Activated naive CD8-positive, alpha-beta T cell treated with anti-CD3 and anti-CD28 coated beads for 36 hours (primary cell): ENCODE measurements around the gene UBE2D2. TPM values are rescaled to one million over a fixed set of nuclear protein-coding genes. Genes with fewer than 3 reads are reported as not detected.
A peak's percentile ranks its signal among the peaks of the same experiment; 100 is the strongest.

Source experiments
- DNase-seq: peaks from one replicate; pipeline ENCODE4 v3.0.0; 2021
- H3K27ac Mint-ChIP-seq: one replicate; pipeline ENCODE4 v1.8.0; 2022; ENCODE audit warnings: mild to moderate bottlenecking, moderate library complexity, mixed read lengths
- H3K27me3 Mint-ChIP-seq: one replicate; pipeline ENCODE4 v1.8.0; 2022; ENCODE audit warnings: mild to moderate bottlenecking, mixed read lengths
- H3K36me3 Mint-ChIP-seq: one replicate; pipeline ENCODE4 v1.8.0; 2021; ENCODE audit warnings: mild to moderate bottlenecking, mixed read lengths
- H3K4me1 Mint-ChIP-seq: one replicate; pipeline ENCODE4 v1.8.0; 2021; ENCODE audit warnings: mixed read lengths
- H3K4me3 Mint-ChIP-seq: one replicate; pipeline ENCODE4 v1.8.0; 2022; ENCODE audit warnings: mild to moderate bottlenecking, moderate library complexity, mixed read lengths
- H3K9me3 Mint-ChIP-seq: one replicate; pipeline ENCODE4 v1.8.0; 2022; ENCODE audit warnings: mixed read lengths
- total RNA-seq, 2 experiments: library from RNA; stranded (reverse); gene quantifications; one replicate each; pipeline ENCODE4 v1.2.3, GENCODE V29; 2021

Gene UBE2D2
- total RNA-seq, 2 experiments from 2014 or later, result 286 to 297 TPM

- H3K4me1 Mint-ChIP-seq, result peaks cover 43% of the 10 kb centered on the region
- H3K36me3 Mint-ChIP-seq, result no peaks in the 10 kb centered on the region
- H3K4me3 Mint-ChIP-seq, result peak overlapping the region; percentile 0
- H3K27me3 Mint-ChIP-seq, result peaks cover 63% of the 10 kb centered on the region
- DNase-seq, result peak; percentile 80
- H3K9me3 Mint-ChIP-seq, result no peaks in the 10 kb centered on the region
- H3K27ac Mint-ChIP-seq, result peak overlapping the region; percentile 12
Measured at GRCh38 chr5:139651853-139652787, 91.0 kb downstream of the UBE2D2 start.

- Mint-ChIP-seq H3K9me3 (no peaks in the 10 kb centered on the region), H3K36me3 (no peaks in the 10 kb centered on the region), H3K4me1 (peaks cover 44% of the 10 kb centered on the region), H3K4me3 (peak overlapping the region; percentile 0), H3K27me3 (peaks cover 56% of the 10 kb centered on the region), H3K27ac (peak overlapping the region; percentile 12)
- DNase-seq, result no peak
Measured at GRCh38 chr5:139652788-139653241, 91.7 kb downstream of the UBE2D2 start.

GRCh38 chr5:139653616-139654015 is 92.5 kb downstream of the UBE2D2 start:
- Mint-ChIP-seq H3K4me1 (peaks cover 49% of the 10 kb centered on the region), H3K27me3 (peaks cover 58% of the 10 kb centered on the region), H3K4me3 (no peak overlapping the region), H3K9me3 (no peaks in the 10 kb centered on the region), H3K36me3 (no peaks in the 10 kb centered on the region), H3K27ac (peak overlapping the region; percentile 34)
- DNase-seq, result no peak

GRCh38 chr5:139654464-139654863 is 93.3 kb downstream of the UBE2D2 start:
- Mint-ChIP-seq H3K27ac (no peak overlapping the region), H3K9me3 (no peaks in the 10 kb centered on the region), H3K27me3 (peaks cover 57% of the 10 kb centered on the region), H3K4me3 (no peak overlapping the region), H3K4me1 (peaks cover 52% of the 10 kb centered on the region), H3K36me3 (no peaks in the 10 kb centered on the region)
- DNase-seq, result no peak

GRCh38 chr5:139654871-139655491 is 93.8 kb downstream of the UBE2D2 start:
- Mint-ChIP-seq H3K27ac (no peak overlapping the region), H3K27me3 (peaks cover 52% of the 10 kb centered on the region), H3K4me1 (peaks cover 46% of the 10 kb centered on the region), H3K36me3 (no peaks in the 10 kb centered on the region), H3K9me3 (no peaks in the 10 kb centered on the region), H3K4me3 (no peak overlapping the region)
- DNase-seq, result no peak

- no peak for DNase-seq
- no peak overlapping the region for H3K27ac Mint-ChIP-seq
- peaks cover 41% of the 10 kb centered on the region for H3K4me1 Mint-ChIP-seq
Measured at GRCh38 chr5:139655727-139656271, 94.7 kb downstream of the UBE2D2 start.

GRCh38 chr5:139657363-139658321 is 96.5 kb downstream of the UBE2D2 start:
- no peaks in the 10 kb centered on the region for H3K36me3 Mint-ChIP-seq
- H3K27me3 Mint-ChIP-seq, result peaks cover 26% of the 10 kb centered on the region
- no peak for DNase-seq
- H3K4me3 Mint-ChIP-seq, result no peak overlapping the region
- no peaks in the 10 kb centered on the region for H3K9me3 Mint-ChIP-seq
- H3K27ac Mint-ChIP-seq, result no peak overlapping the region
- H3K4me1 Mint-ChIP-seq, result peaks cover 29% of the 10 kb centered on the region

More at GRCh38 chr5:139655727-139656271, 94.7 kb downstream of the UBE2D2 start:
- Mint-ChIP-seq H3K4me3 (no peak overlapping the region), H3K27me3 (peaks cover 44% of the 10 kb centered on the region), H3K36me3 (no peaks in the 10 kb centered on the region), H3K9me3 (no peaks in the 10 kb centered on the region)

GRCh38 chr5:139658501-139658927 is 97.4 kb downstream of the UBE2D2 start:
- Mint-ChIP-seq H3K9me3 (no peaks in the 10 kb centered on the region), H3K4me1 (peaks cover 28% of the 10 kb centered on the region), H3K4me3 (no peak overlapping the region), H3K36me3 (no peaks in the 10 kb centered on the region), H3K27ac (no peak overlapping the region), H3K27me3 (peaks cover 18% of the 10 kb centered on the region)
- no peak for DNase-seq

- H3K9me3 Mint-ChIP-seq, result no peaks in the 10 kb centered on the region
- H3K4me3 Mint-ChIP-seq, result no peak overlapping the region
- no peak for DNase-seq
- peaks cover 26% of the 10 kb centered on the region for H3K4me1 Mint-ChIP-seq
- no peak overlapping the region for H3K27ac Mint-ChIP-seq
- H3K27me3 Mint-ChIP-seq, result peaks cover 12% of the 10 kb centered on the region
- H3K36me3 Mint-ChIP-seq, result no peaks in the 10 kb centered on the region
Measured at GRCh38 chr5:139658928-139659667, 98.0 kb downstream of the UBE2D2 start.

GRCh38 chr5:139659695-139660101 is 98.6 kb downstream of the UBE2D2 start:
- H3K4me3 Mint-ChIP-seq, result no peak overlapping the region
- peaks cover 8% of the 10 kb centered on the region for H3K27me3 Mint-ChIP-seq
- no peaks in the 10 kb centered on the region for H3K9me3 Mint-ChIP-seq
- H3K27ac Mint-ChIP-seq, result no peak overlapping the region
- DNase-seq, result no peak
- H3K36me3 Mint-ChIP-seq, result no peaks in the 10 kb centered on the region
- H3K4me1 Mint-ChIP-seq, result peaks cover 32% of the 10 kb centered on the region

GRCh38 chr5:139660105-139660922 is 99.2 kb downstream of the UBE2D2 start:
- Mint-ChIP-seq H3K9me3 (no peaks in the 10 kb centered on the region), H3K4me1 (peaks cover 32% of the 10 kb centered on the region), H3K27me3 (peaks cover 6% of the 10 kb centered on the region), H3K36me3 (no peaks in the 10 kb centered on the region), H3K4me3 (no peak overlapping the region), H3K27ac (no peak overlapping the region)
- no peak for DNase-seq

GRCh38 chr5:139660923-139661814 is 100.0 kb downstream of the UBE2D2 start:
- Mint-ChIP-seq H3K27ac (no peak overlapping the region), H3K4me1 (peaks cover 31% of the 10 kb centered on the region), H3K27me3 (peaks cover 3% of the 10 kb centered on the region), H3K4me3 (no peak overlapping the region), H3K9me3 (no peaks in the 10 kb centered on the region), H3K36me3 (no peaks in the 10 kb centered on the region)
- no peak for DNase-seq
